Hematopoietic multipotent progenitor cell treated with erythropoietin and hydrocortisone succinate and interleukin-3 and kit ligand, for 4 days (in vitro differentiated cells): Measurements from ENCODE around the gene SARS1.
A peak's percentile ranks its signal among the peaks of the same experiment; 100 is the strongest.

Experiments used
- DNase-seq: peaks from one replicate; pipeline ENCODE4 v3.0.0-alpha.2; 2015

The SARS1 gene

GRCh38 chr1:109229531-109230127 lies 15.9 kb downstream of the SARS1 start:
- DNase-seq: no peak

DNA sequence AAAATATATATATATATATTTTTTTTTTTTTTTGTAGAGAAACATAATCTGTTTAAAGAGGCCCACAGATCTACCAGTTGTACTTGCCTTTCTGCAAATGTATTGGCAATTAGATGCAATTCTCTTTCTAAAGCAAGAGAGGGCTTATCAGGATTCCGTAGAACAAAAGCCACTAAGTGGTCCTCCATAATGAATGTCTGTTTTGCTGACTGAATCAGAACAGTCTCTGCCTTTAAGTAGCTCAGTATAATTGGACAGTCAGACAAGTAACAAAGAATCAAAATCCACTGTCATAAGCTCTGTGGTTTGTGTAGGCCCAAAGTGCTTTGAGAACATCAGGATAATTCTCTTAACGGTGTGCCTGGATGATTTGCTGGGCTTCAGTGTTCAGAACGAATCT lies 17.3 kb downstream of the SARS1 start:
- no peak for DNase-seq

DNA sequence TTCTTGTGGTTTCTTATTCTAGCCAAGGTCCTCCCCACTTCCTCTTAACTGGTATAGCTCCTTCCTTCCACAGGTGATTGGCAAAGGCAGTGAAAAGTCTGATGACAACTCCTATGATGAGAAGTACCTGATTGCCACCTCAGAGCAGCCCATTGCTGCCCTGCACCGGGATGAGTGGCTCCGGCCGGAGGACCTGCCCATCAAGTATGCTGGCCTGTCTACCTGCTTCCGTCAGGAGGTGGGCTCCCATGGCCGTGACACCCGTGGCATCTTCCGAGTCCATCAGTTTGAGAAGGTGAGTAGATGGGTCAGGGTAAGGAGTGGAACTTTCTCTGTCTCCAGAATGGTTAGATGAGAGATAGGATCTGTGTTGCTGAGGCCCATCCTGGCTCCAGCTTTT lies 21.4 kb downstream of the SARS1 start:
- no peak for DNase-seq

DNA sequence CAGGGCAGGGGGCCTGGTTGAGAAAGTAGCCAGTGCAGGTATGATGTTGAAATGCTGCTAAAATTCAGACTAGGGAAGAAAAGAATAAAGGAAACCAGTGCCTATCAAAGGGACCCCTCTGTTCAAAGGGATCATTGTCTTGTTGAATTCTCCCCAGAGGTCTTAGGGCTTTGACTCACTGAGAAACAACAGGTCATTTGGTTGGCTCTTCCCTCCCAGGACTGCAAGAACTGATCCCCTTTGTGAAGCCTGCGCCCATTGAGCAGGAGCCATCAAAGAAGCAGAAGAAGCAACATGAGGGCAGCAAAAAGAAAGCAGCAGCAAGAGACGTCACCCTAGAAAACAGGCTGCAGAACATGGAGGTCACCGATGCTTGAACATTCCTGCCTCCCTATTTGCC lies 23.8 kb downstream of the SARS1 start:
- DNase-seq: no peak

- DNase-seq: no peak
Measured at GRCh38 chr1:109238382-109238781, 24.7 kb downstream of the SARS1 start.

- DNase-seq: no peak
Measured at GRCh38 chr1:109239047-109239408, 25.3 kb downstream of the SARS1 start.

- peak; percentile 63 for DNase-seq
Measured at GRCh38 chr1:109239409-109240068, 25.8 kb downstream of the SARS1 start.

GRCh38 chr1:109240158-109241152 lies 26.7 kb downstream of the SARS1 start:
- peak; percentile 47 for DNase-seq

- DNase-seq: no peak
Measured at GRCh38 chr1:109241344-109241743, 27.6 kb downstream of the SARS1 start.

DNA sequence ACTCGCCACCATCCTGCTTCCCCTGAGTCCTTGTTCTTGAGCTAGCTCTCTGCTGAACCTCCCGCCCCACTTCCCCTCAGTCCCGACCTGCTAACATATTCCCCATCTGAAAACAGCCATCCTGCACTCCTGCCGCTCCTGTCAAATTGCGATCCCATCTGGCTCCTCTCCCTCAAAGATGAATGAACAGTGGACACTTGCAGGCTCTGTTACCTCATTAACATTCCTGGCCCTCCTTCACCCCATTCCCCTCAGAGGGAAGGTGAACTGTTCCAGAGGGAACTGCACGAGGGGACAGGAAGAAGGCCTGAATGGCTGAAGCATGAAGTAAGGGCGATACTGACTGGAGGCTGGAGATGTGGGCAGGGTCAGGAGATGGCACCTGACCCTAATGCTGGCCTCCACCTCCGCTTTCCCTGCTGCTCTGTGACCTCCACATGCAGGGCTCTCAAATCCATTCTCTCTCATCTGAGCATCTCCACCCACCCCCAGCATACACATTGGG lies 28.2 kb downstream of the SARS1 start:
- DNase-seq: no peak

- DNase-seq: no peak
Measured at GRCh38 chr1:109242387-109242786, 28.7 kb downstream of the SARS1 start.

GRCh38 chr1:109243221-109243620 lies 29.5 kb downstream of the SARS1 start:
- DNase-seq: no peak

DNA sequence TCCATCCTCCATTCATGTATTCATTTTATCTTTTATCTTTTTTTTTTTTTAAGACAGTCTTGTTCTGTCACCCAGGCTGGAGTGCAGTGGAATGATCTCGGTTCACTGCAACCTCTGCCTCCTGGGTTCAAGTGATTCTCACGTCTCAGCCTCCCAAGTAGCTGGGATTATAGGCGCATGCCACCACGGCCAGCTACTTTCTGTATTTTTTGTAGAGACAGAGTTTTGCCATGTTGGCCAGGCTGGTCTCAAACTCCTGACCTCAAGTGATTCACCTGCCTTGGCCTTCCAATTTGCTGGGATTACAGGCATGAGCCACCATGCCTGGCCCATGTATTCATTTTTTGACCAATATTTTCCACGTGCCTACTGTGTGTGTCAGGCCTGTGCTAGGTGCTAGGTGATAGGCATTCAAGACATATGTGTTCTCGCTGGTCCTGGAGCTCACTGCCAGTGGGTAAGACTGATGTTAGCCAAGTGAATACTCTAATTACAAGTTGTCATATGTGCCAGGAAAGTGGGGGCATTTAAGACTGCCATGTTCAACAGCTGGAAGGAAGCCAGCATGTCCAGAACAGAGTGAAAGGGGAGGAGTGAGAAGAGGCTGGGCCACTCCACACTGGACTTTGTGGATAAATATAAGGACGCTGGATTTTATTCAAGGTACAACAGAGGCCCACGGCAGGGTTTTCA lies 30.3 kb downstream of the SARS1 start:
- DNase-seq: no peak

DNA sequence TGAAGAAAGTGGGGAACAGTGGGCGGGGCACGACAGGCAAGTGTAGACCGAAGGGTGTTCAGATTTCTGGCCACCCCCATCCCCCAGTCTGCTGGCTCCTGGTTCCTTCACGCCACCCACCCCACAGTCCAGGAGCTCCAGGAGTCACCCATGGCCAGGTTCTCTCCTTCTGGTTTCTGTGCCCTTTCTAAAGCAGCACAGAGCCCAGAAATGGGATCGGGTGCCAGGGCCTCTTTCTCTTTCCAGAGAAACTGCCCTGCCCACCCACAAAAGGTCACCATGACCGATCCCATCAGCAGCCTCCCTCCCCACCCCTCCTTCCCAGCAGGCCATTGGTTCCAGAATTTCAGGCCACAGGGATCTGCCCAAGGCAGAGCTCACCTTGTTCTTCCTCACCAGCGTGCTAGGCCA lies 32.4 kb downstream of the SARS1 start:
- DNase-seq: no peak

DNA sequence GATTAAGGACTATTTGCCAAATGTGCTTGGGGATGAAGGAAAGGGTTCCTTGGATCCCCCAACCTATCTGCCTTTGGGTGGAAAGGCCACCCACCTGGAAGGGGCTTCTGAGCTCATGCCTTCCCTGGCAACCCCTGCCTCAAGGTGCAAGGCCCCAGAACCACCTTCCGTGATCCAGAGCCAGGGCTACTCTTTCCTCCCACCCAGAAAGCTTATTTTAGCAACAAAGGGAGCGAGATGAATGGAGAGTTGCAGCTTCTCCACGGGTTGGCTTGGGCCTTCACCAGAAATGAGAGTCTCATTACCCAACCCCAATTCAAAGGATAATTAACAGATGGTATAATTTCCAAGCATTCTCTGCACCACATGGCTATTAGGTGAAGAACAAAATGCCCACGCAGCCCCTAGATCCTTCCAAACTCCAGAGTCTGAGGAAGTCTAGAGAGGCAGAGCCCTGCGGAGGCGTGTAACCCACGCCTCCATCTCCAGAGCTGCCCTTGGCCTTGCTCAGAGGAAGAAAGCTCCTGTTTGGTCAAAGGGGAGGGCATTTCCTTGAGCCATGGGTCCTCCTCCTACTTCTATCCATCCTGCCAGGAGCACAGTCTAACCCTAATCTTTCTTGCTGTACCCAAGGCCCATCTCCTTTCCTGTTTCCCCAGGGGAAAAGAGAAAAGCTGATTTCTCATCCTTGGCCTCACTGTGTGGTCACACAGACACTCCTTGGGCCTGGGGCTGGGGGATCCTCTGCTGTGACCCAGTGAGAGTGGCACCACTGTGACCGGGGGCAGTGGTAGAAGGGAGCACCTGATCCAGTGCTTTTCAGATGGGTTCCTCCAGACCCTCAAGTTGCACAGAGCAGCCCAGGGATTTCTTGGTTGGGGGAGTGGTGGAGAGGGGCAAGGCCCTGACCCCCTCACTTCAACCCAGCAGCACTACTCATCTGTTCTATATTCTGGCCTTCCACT lies 34.0 kb downstream of the SARS1 start:
- DNase-seq: no peak

- no peak for DNase-seq
Measured at GRCh38 chr1:109248444-109248796, 34.7 kb downstream of the SARS1 start.

GRCh38 chr1:109248797-109249629 lies 35.3 kb downstream of the SARS1 start, which contains the start of gene CELSR2:
Gene CELSR2, plus strand, starts transcription at chr1:109249539. Its CDS starts 541 bp downstream, at chr1:109250080.
- peak; percentile 84 for DNase-seq

DNA sequence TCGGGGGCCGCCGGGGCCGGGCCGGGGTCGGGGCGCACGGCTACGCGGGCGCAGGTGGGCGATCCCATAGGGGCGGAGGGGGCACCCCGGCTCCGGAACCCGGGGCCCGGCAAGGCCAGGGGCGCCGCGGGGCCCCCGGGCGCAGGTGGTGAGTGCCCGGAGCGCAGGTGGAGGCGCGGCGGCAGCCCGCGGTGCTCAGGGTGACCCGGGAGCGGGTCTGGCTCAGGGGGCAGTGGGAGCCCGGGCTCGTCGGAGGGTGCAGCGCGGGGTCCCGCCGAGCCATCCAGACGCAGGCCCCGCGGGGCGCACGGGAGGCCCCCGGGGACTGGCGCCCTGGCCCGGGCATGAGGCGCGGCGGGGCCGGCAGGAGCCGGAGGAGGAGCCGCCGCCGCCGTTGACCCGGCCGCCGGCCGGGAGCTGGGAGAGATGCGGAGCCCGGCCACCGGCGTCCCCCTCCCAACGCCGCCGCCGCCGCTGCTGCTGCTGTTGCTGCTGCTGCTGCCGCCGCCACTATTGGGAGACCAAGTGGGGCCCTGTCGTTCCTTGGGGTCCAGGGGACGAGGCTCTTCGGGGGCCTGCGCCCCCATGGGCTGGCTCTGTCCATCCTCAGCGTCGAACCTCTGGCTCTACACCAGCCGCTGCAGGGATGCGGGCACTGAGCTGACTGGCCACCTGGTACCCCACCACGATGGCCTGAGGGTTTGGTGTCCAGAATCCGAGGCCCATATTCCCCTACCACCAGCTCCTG lies 36.1 kb downstream of the SARS1 start:
- DNase-seq: no peak

DNA sequence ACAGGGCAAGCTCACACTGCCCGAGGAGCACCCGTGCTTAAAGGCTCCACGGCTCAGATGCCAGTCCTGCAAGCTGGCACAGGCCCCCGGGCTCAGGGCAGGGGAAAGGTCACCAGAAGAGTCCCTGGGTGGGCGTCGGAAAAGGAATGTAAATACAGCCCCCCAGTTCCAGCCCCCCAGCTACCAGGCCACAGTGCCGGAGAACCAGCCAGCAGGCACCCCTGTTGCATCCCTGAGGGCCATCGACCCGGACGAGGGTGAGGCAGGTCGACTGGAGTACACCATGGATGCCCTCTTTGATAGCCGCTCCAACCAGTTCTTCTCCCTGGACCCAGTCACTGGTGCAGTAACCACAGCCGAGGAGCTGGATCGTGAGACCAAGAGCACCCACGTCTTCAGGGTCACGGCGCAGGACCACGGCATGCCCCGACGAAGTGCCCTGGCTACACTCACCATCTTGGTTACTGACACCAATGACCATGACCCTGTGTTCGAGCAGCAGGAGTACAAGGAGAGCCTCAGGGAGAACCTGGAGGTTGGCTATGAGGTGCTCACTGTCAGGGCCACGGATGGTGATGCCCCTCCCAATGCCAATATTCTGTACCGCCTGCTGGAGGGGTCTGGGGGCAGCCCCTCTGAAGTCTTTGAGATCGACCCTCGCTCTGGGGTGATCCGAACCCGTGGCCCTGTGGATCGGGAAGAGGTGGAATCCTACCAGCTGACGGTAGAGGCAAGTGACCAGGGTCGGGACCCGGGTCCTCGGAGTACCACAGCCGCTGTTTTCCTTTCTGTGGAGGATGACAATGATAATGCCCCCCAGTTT lies 36.9 kb downstream of the SARS1 start:
- no peak for DNase-seq
